ENCODE results near the gene ARVCF.

- no peak for TF ChIP-seq EZH2phosphoT487 (IDR thresholded peaks at IDR 0.05; ENCODE audit: insufficient read depth, low read depth)
- no peak for TF ChIP-seq EZH2 (IDR thresholded peaks at IDR 0.05; ENCODE audit: insufficient read depth, poor library complexity, severe bottlenecking)
Observed at GRCh38 chr22:19959587-19960490, 56.8 kb downstream of the ARVCF start.
